HEK293T (cell line): ENCODE results near the gene ZNF24.

ENCODE experiments used
- CTCF ChIA-PET: fragments of 350-600 bp; formaldehyde crosslinking; extraction: SDS; loops from one replicate; lab custom pipeline; 2021; ENCODE audit warnings: antibody characterized with exemption, inconsistent platforms; lab: Yijun Ruan, JAX
- POLR2A ChIA-PET: fragments of 350-600 bp; formaldehyde crosslinking; extraction: SDS; loops from one replicate; lab custom pipeline; 2020; ENCODE audit warnings: antibody characterized with exemption, inconsistent platforms; lab: Yijun Ruan, JAX
- DNase-seq: peaks from one replicate; pipeline ENCODE4 v3.0.0; 2012; ENCODE audit warnings: mixed read lengths; ENCODE audit errors: extremely low spot score
- ARNT ChIP-seq: fragments of 450-650 bp; IDR thresholded peaks from 2 replicates; pipeline ENCODE4 v1.6.1; 2017; ENCODE audit warnings: mild to moderate bottlenecking
- BHLHE40 ChIP-seq: fragments of 450-650 bp; IDR thresholded peaks from 2 replicates; pipeline ENCODE4 v1.6.1; 2016; ENCODE audit warnings: mild to moderate bottlenecking, moderate library complexity, borderline replicate concordance
- CTBP1 ChIP-seq: fragments of 450-650 bp; IDR thresholded peaks from 2 replicates; pipeline ENCODE4 v1.6.1; 2016; ENCODE audit warnings: borderline replicate concordance
- ELF4 ChIP-seq: fragments of 450-650 bp; IDR thresholded peaks from 2 replicates; pipeline ENCODE4 v1.6.1; 2017; ENCODE audit warnings: antibody characterized with exemption
- FOXA1 ChIP-seq: fragments of 450-650 bp; IDR thresholded peaks from 2 replicates; pipeline ENCODE4 v1.6.1; 2016; ENCODE audit warnings: mild to moderate bottlenecking
- FOXK2 ChIP-seq: fragments of 450-650 bp; IDR thresholded peaks from 2 replicates; pipeline ENCODE4 v1.6.1; 2016; ENCODE audit warnings: mild to moderate bottlenecking
- FOXM1 ChIP-seq: fragments of 450-650 bp; IDR thresholded peaks from 2 replicates; pipeline ENCODE4 v1.6.1; 2017; ENCODE audit warnings: mild to moderate bottlenecking, borderline replicate concordance
- HDGF ChIP-seq: fragments of 450-650 bp; IDR thresholded peaks from 2 replicates; pipeline ENCODE4 v1.6.1; 2017; ENCODE audit warnings: antibody characterized with exemption, borderline replicate concordance
- L3MBTL2 ChIP-seq: fragments of 450-650 bp; conservative IDR thresholded peaks from 2 replicates; pipeline ENCODE4 v1.6.1; 2016; ENCODE audit warnings: mild to moderate bottlenecking
- LEF1 ChIP-seq: fragments of 450-650 bp; IDR thresholded peaks from 2 replicates; pipeline ENCODE4 v1.6.1; 2017; ENCODE audit warnings: mild to moderate bottlenecking, borderline replicate concordance
- NFRKB ChIP-seq: fragments of 450-650 bp; IDR thresholded peaks from 2 replicates; pipeline ENCODE4 v1.6.1; 2016; ENCODE audit warnings: mild to moderate bottlenecking, moderate library complexity
- SP1 ChIP-seq: fragments of 450-650 bp; IDR thresholded peaks from 2 replicates; pipeline ENCODE4 v1.6.1; 2017
- SUZ12 ChIP-seq: fragments of 450-650 bp; IDR thresholded peaks from 2 replicates; pipeline ENCODE4 v1.6.1; 2016; ENCODE audit warnings: mild to moderate bottlenecking
- TARDBP ChIP-seq: fragments of 450-650 bp; IDR thresholded peaks from 2 replicates; pipeline ENCODE4 v1.6.1; 2016
- ZNF384 ChIP-seq: fragments of 450-650 bp; IDR thresholded peaks from 2 replicates; pipeline ENCODE4 v1.6.1; 2016
- TF ChIP-seq, protein P1 (sequence below): fragments of 450-650 bp; IDR thresholded peaks from 2 replicates; pipeline ENCODE4 v1.6.1; 2016

The ZNF24 gene

DNA sequence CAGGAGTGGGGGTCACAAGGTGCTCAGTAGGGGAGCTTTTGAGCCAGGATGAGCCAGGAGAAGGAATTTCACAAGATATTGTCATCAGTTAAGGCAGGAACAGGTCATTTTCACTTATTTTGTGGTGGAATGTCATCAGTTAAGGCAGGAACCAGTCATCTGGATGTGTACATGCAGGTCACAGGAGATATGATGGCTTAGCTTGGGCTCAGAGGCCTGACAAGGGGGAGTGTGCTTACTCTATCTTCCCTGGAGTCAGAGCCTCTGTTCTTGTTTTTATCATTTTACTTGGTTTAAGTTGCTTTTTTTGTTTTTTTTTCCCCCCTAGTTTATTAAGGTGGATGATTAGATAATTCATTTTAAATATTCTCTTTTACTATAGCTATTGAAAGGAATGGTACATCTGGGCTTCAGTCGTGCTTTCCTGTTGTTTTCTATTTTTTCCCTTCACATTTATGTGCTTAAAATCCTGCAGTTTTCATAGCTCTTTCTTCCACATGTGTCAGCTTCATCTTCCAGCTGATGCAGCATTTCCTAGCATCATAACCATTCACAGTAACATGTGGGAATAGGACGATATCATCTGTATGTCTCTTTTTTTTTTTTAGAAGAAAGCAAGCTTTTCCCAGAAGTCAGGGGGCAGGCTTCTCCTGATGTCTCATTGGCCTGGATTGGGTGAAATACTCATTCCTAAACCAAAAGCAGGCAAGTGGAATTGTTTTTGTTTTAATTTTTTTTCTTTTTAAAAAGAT, 17.5 kb upstream of the ZNF24 start:
- CTCF ChIA-PET: no interaction called here
- DNase-seq: no peak
- POLR2A ChIA-PET: interaction anchor here (1.1 kb wide), 1 partner anchor 72 kb away, joined by 4 read pairs; the partner anchor contains the start of gene ZSCAN30
- TF ChIP-seq TARDBP: no peak
- no peak for TF ChIP-seq FOXK2
- TF ChIP-seq SP1: no peak
- TF ChIP-seq FOXM1: no peak
- no peak for TF ChIP-seq ZNF384
- no peak for TF ChIP-seq NFRKB
- TF ChIP-seq SUZ12: no peak
- TF ChIP-seq L3MBTL2: no peak

DNA sequence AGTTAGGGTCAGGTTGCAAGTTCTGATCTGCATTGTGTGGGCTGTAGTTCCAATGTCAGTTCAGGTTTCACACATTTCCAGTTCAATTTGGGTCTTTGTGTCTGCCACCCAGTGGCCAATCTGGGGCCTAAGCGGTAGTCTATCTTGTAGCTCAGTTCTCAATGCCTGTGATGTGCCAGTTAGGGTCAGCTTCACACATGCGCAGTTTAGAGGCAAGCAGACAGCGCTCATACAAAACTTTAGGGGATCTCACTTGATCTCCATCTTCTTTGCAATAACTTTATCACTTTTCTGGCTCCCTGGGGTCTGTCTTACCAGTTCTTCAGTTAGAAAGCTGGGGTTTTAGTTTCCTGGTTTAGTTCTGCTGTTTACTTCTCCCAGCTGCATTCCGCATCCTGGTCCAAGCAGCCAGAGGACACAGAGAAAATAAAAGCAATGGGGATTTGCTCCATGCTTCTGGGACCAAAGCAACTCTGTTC, 11.0 kb upstream of the ZNF24 start:
- TF ChIP-seq FOXA1: no peak
- TF ChIP-seq FOXK2: no peak
- peak; percentile 87 for DNase-seq
- CTCF ChIA-PET: interaction anchor here (0.5 to 1.2 kb wide), 14 partner anchors 9 to 356 kb away, joined by 3 to 19 read pairs (median 3); partner anchors contain the start of genes ZNF24 and ZNF396
- POLR2A ChIA-PET: interaction anchor here (1.0 kb wide), 2 partner anchors 11 to 115 kb away, joined by 5 to 7 read pairs; partner anchors contain the start of genes ZNF24 and ZNF397

DNA sequence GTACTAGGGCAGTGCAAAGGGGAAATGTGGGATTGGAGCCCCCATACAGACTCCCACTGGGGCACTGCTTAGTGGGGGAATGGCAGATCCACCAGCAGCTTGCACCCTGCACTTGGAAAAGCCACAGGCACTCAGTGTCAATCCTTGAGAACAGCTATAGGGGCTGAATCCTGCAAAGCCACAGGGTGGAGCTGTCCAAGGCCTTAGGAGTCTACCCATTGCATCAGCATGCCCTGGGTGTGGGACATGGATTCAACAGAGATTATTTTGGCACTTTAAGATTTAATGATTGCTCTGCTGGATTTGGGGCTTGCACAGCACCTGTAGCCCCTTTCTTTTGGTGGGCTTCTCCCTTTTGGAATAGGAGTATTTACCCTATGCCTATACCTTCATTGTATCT, 8.6 kb upstream of the ZNF24 start:
- TF ChIP-seq LEF1 (no peak), SP1 (no peak), ZNF384 (no peak), BHLHE40 (no peak), SUZ12 (no peak), NFRKB (no peak), L3MBTL2 (no peak), CTBP1 (no peak), HDGF (no peak), FOXA1 (no peak), FOXK2 (no peak), ARNT (no peak), FOXM1 (no peak), ELF4 (no peak), TARDBP (no peak)
- TF ChIP-seq, protein P1, sequence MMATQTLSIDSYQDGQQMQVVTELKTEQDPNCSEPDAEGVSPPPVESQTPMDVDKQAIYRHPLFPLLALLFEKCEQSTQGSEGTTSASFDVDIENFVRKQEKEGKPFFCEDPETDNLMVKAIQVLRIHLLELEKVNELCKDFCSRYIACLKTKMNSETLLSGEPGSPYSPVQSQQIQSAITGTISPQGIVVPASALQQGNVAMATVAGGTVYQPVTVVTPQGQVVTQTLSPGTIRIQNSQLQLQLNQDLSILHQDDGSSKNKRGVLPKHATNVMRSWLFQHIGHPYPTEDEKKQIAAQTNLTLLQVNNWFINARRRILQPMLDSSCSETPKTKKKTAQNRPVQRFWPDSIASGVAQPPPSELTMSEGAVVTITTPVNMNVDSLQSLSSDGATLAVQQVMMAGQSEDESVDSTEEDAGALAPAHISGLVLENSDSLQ: no peak
- no peak for DNase-seq
- ChIA-PET POLR2A (no interaction called here), CTCF (no interaction called here)

DNA sequence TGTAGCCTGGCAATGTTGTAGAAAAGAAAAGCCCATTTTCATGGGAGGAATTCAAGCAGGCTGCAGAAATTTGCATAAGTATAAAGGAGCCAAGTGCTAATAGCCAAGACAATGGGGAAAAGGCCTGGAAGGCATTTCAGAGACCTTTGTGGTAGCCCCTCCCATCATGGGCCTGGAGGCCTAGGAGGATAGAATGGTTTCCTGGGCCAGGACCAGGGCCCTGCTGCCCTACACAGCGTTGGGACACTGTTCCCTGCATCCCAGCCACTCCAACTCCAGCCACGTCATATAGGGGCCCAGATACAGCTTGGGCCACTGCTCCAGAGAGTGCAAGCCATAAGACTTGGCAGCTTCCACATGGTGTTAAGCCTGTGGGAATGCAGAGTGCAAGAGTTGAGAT, 8.1 kb upstream of the ZNF24 start:
- CTCF ChIA-PET: no interaction called here
- TF ChIP-seq SP1 (no peak), ZNF384 (no peak), FOXM1 (no peak), BHLHE40 (no peak), FOXK2 (no peak), FOXA1 (no peak), ELF4 (no peak), SUZ12 (no peak), LEF1 (no peak), ARNT (no peak), HDGF (no peak), CTBP1 (no peak), L3MBTL2 (no peak), TARDBP (no peak), NFRKB (no peak)
- TF ChIP-seq, protein P1: no peak
- POLR2A ChIA-PET: interaction anchor here (0.6 kb wide), 1 partner anchor 1500 kb away, joined by 4 read pairs; no protein-coding TSS in a partner anchor
- DNase-seq: no peak

DNA sequence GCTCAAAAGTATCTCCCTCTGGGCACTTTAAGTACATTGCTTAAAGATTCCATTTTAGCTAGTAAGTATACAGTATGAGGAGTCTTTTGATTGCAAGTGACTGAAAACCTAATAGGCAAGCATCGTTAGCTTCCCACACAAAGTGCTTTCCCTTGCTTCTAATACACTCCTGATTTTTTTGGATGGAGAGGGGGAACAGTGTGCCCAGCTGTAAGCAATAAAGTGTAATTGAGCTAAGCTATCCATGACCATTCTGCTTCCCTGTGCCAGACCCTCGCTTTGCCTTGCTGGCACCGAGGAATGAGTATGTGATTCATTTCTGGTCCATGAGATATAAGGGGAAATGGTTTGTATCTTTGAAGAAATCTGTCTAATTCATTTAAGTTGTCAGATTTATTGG, 3.8 kb upstream of the ZNF24 start:
- TF ChIP-seq HDGF (no peak), SUZ12 (no peak), LEF1 (no peak), FOXM1 (no peak)
- TF ChIP-seq, protein P1: no peak
- ChIA-PET CTCF (interaction anchor here (0.6 kb wide), 1 partner anchor 482 kb away, joined by 4 read pairs; no protein-coding TSS in a partner anchor), POLR2A (interaction anchor here (2.8 to 4.7 kb wide), 2 partner anchors 58 to 108 kb away, joined by 14 to 23 read pairs; partner anchors contain the start of genes ZNF397 and ZSCAN30)
- no peak for DNase-seq

DNA sequence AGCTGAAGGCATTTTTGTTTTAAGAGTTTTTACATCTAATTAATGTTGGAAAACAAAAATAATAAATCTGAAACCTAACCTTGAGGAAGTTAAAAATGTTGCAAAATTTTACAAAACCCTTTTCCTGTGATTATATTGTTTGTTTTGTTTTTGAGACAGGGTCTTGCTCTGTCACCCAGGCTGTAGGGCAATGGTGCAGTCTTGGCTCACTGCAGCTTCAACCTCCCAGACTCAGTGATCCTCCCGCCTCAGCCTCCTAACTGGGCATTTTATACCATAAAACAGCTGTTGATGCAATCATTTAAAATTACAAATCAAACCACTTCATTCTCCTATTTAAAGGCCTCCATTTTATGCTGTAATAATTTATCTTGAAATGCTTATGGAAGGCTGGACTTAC, 1.7 kb upstream of the ZNF24 start:
- CTCF ChIA-PET: interaction anchor here (2.7 kb wide), 1 partner anchor 9 kb away, joined by 19 read pairs; no protein-coding TSS in a partner anchor
- no peak for DNase-seq
- POLR2A ChIA-PET: interaction anchor here (0.9 to 4.7 kb wide), 4 partner anchors 56 to 305 kb away, joined by 3 to 23 read pairs (median 8); partner anchors contain the start of genes MAPRE2, ZNF397 and ZSCAN30
- no peak for TF ChIP-seq BHLHE40
- no peak for TF ChIP-seq FOXM1
- TF ChIP-seq ZNF384: no peak
- TF ChIP-seq SP1: no peak
- TF ChIP-seq FOXK2: no peak
- no peak for TF ChIP-seq SUZ12
- no peak for TF ChIP-seq NFRKB
- TF ChIP-seq L3MBTL2: no peak
- TF ChIP-seq, protein P1: no peak
- no peak for TF ChIP-seq CTBP1
- TF ChIP-seq ARNT: no peak
- no peak for TF ChIP-seq FOXA1
- no peak for TF ChIP-seq HDGF
- no peak for TF ChIP-seq ELF4
- TF ChIP-seq LEF1: no peak
- no peak for TF ChIP-seq TARDBP
